KOPT-K1 (cell line): Measurements from ENCODE around the gene NIM1K.
"Not testable (repeated sequence)": the region's sequence is repeated elsewhere in the genome, so short reads cannot be mapped to it uniquely, and the experiment has no call there.

ENCODE experiments used
- H3K27ac ChIP-seq: fragments of 200-600 bp; sonication (generic); 2 replicates; pipeline ENCODE4 v1.5.1; 2016; ENCODE audit warnings: antibody characterized with exemption, mild to moderate bottlenecking, low read depth, low read length; ENCODE audit not compliant: poor library complexity, severe bottlenecking
- H3K36me3 ChIP-seq: fragments of 200-600 bp; sonication (generic); 2 replicates; pipeline ENCODE4 v1.5.1; 2017; ENCODE audit warnings: antibody characterized with exemption, mild to moderate bottlenecking, low read length, moderate library complexity; ENCODE audit not compliant: insufficient read depth
- H3K9me3 ChIP-seq: fragments of 200-600 bp; sonication (generic); 2 replicates; pipeline ENCODE4 v1.5.1; 2017; ENCODE audit warnings: antibody characterized with exemption, low read length, mild to moderate bottlenecking; ENCODE audit not compliant: insufficient read depth, poor library complexity, severe bottlenecking

The NIM1K gene

GRCh38 chr5:43191740-43192557 is at the start of gene NIM1K:
TSS of gene NIM1K (plus strand) at chr5:43192225. CDS start at chr5:43245776, 53,551 bp downstream.
- H3K27ac ChIP-seq: no peak within 1 kb of the TSS
- H3K9me3 ChIP-seq: no peaks in the 10 kb centered on the region

DNA sequence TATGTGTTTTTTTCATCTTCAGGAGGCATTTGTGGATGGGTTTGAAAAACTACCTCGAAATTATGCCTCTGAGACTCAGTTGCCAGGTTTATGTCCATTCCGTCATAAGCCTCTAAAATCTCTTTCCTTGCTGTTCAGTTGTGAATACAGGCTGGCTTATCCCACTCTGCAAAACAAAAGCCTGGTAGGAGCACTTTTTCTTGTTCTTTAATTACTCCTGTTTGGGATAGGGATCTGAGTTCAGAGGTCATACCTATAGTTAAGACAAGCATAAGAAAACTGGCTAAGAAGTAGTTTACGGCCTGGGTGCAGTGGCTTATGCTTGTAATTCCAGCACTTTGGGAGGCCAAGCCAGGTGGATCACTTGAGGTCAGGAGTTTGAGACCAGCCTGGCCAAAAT is 47.0 kb upstream of the NIM1K start:
- no peaks in the 10 kb centered on the region for H3K9me3 ChIP-seq
- no peak overlapping the region for H3K27ac ChIP-seq
- H3K36me3 ChIP-seq: peaks cover 94% of the 10 kb centered on the region

More at GRCh38 chr5:43191740-43192557, at the start of gene NIM1K:
- no peaks in the 10 kb centered on the region for H3K36me3 ChIP-seq

DNA sequence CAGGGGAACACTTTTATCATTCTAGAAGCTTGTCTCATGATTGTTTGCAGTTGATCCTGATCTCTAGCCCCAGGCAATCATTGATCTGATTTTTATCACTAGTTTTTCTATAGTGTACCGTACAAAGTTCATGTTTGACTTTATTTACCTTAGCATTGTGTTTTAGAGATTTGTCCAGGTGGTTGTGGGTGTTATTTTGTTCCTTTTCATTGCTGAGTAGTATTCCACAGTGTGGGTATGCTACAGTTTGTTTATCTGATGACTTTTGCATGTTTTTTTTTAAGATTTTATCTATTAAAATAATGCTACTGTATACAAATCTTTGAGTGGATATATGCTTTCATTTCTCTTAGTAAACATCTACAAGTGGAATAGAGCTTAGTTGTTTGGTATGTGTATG is 45.1 kb upstream of the NIM1K start:
- H3K27ac ChIP-seq: no peak overlapping the region
- no peaks in the 10 kb centered on the region for H3K9me3 ChIP-seq
- H3K36me3 ChIP-seq: peaks cover 94% of the 10 kb centered on the region

GRCh38 chr5:43148417-43148816 is 43.6 kb upstream of the NIM1K start:
- Histone ChIP-seq H3K9me3 (no peaks in the 10 kb centered on the region), H3K27ac (no peak overlapping the region), H3K36me3 (peaks cover 95% of the 10 kb centered on the region)

GRCh38 chr5:43149231-43149630 is 42.8 kb upstream of the NIM1K start:
- no peaks in the 10 kb centered on the region for H3K9me3 ChIP-seq
- no peak overlapping the region for H3K27ac ChIP-seq
- peaks cover 96% of the 10 kb centered on the region for H3K36me3 ChIP-seq

- H3K36me3 ChIP-seq: peaks cover 93% of the 10 kb centered on the region
- no peaks in the 10 kb centered on the region for H3K9me3 ChIP-seq
- H3K27ac ChIP-seq: no peak overlapping the region
These were observed 42.0 kb upstream of the NIM1K start for GRCh38 chr5:43150075-43150474.

- Histone ChIP-seq H3K36me3 (peaks cover 93% of the 10 kb centered on the region), H3K9me3 (no peaks in the 10 kb centered on the region), H3K27ac (no peak overlapping the region)
These were observed 41.3 kb upstream of the NIM1K start for GRCh38 chr5:43150748-43151147.

DNA sequence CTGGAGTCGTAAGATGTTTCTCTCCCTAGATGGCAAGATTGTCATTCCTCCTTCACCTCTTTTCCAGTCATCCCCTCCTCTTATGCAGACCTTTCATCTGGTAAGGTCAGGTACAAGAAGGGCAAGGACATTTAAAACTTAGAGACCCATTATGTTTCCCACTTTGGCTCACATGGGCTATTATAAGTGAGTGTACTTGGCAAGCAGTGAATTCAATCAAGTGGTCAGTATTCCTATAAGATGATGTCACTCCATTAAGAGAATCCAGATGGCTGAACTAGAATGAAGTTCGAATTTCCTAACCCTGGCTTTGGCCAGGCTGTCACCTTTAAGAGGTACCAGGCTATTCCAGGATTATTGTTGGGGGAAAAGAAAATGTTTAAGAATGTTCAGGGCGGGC is 39.1 kb upstream of the NIM1K start:
- Histone ChIP-seq H3K27ac (no peak overlapping the region), H3K9me3 (no peaks in the 10 kb centered on the region), H3K36me3 (peaks cover 97% of the 10 kb centered on the region)

DNA sequence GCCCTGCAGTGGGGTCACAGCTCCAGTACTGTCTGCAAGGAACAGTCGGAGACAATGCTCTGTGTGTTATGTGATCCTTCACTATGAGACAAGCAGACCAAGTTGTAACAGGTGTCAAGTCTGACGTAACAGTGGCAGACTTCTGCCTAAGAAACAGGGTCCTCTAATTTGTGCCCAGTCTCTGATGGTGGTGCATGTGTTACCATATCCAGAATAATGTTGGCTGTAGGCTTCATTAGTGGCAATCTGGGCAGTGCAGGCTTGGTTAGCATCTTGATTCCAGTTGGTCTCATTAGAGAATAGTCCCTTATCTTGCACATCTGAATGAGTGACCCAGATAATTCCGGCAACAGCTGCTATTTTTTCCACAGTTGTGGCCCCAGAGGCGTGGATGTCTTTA is 37.6 kb upstream of the NIM1K start:
- Histone ChIP-seq H3K36me3 (peaks cover 94% of the 10 kb centered on the region), H3K27ac (no peak overlapping the region), H3K9me3 (no peaks in the 10 kb centered on the region)

DNA sequence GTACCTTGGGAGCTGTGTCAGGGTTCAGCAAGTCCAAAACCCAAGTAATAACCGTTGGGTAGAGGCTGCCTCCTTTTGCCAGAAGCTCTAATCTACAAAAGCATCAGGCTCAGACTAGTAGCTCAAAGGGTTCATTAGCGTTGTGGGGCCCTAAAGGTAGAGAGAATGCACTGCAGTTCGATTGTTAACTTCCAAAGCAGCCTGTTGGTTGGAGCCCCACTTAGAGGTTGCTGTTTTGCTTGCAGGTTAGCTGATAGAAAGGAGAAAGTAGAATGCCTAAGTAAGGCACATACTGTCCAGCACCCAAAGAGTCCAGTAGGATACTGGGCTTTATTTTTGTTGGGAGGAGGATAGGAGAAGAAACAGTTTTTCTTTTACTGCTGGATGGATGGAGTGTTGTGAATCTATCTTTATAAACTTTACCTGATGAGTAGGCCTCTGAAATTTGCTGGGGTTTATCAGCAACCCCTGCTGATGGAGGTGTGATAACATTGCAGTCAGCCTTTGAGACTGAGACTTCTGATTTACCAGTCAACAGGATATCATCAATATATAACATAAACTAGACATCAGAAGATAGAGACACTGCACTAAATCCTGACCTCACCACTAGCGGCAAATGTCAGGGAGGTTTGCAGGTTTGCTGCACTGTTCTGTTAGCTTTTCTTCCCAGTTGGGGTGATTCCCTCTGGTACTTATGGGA is 36.5 kb upstream of the NIM1K start:
- H3K36me3 ChIP-seq: peaks cover 87% of the 10 kb centered on the region
- peak overlapping the region; percentile 6 for H3K27ac ChIP-seq
- no peaks in the 10 kb centered on the region for H3K9me3 ChIP-seq

GRCh38 chr5:43156388-43156787 is 35.6 kb upstream of the NIM1K start:
- Histone ChIP-seq H3K36me3 (peaks cover 82% of the 10 kb centered on the region), H3K9me3 (no peaks in the 10 kb centered on the region), H3K27ac (no peak overlapping the region)

DNA sequence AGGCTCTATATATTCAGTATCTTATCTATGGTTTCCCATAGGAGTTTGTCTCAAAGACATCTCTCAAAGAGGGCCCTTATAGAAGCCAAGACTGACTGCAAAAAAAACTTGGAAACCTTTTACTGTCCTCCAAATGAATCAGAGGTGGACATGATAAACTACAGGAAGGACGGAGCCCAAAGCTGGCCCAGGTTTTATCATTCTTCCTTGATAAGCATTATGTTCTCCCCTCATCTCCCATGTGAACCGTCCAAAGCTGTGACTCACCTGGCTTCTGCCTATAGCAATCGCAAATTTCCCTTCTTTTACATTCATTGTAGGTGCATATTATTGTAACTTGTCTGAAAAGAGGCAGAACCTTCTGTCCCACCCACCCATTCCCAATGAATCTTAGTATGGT is 35.0 kb upstream of the NIM1K start:
- Histone ChIP-seq H3K27ac (no peak overlapping the region), H3K9me3 (no peaks in the 10 kb centered on the region), H3K36me3 (peaks cover 82% of the 10 kb centered on the region)

DNA sequence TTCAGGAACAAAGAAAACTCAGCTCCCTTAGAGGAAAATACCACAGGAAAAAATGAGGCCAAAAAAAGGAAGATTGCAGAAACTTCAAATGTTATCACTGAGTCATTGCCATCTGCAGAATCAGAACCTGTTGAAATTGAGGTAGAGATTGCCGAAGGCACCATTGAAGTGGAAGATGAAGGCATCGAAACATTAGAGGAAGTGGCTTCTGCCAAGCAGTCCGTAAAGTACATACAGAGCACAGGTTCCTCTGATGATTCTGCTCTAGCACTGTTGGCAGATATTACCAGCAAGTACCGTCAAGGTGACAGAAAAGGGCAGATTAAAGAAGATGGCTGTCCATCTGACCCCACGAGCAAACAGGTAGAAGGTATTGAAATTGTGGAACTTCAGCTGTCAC is 30.8 kb upstream of the NIM1K start:
- H3K9me3 ChIP-seq: no peaks in the 10 kb centered on the region
- peaks cover 82% of the 10 kb centered on the region for H3K36me3 ChIP-seq
- H3K27ac ChIP-seq: peak overlapping the region; percentile 35

- not testable (repeated sequence) for H3K27ac ChIP-seq, H3K9me3 ChIP-seq
- H3K36me3 ChIP-seq: peaks cover 81% of the 10 kb centered on the region
These were observed 27.2 kb upstream of the NIM1K start for GRCh38 chr5:43164801-43165200.

DNA sequence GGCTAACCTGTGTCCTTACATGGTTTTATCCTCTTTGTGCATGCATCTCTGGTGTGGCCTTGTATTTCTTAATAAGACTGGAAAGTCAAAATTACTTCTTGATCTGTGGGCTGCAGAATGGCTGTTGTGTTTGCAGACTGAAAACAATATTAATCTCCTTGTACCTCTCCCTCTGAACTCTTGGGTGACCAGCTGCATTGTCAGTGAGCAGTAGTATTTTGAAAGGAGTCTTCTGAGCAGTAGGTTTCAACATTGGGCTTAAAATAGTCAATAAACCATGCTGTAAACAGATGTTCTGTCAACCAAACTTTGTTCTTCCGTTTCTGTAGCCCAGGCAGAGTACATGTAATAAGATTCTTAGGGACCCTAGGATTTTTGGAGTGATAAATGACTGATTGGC is 26.7 kb upstream of the NIM1K start:
- Histone ChIP-seq H3K36me3 (peaks cover 85% of the 10 kb centered on the region), H3K27ac (no peak overlapping the region)

GRCh38 chr5:43168175-43168574 is 23.9 kb upstream of the NIM1K start:
- Histone ChIP-seq H3K9me3 (no peaks in the 10 kb centered on the region), H3K27ac (no peak overlapping the region), H3K36me3 (peaks cover 89% of the 10 kb centered on the region)

More for the DNA sequence above, 26.7 kb upstream of the NIM1K start:
- H3K9me3 ChIP-seq: no peaks in the 10 kb centered on the region
